GM18868 (cell line): Measurements from ENCODE around the gene KCNJ4.
"Not testable (repeated sequence)": the region's sequence is repeated elsewhere in the genome, so short reads cannot be mapped to it uniquely, and the experiment has no call there.

ENCODE experiments used
- ATAC-seq: cut with Tn5 transposase; IDR thresholded peaks from one replicate; pipeline ENCODE4 v1.9.1; 2021; ENCODE audit warnings: mild to moderate bottlenecking, moderate library complexity; ENCODE audit not compliant: unreplicated experiment

The KCNJ4 gene

GRCh38 chr22:38471237-38471636 lies 16.2 kb upstream of the KCNJ4 start:
- ATAC-seq, result no peak

- not testable (repeated sequence) for ATAC-seq
Measured at GRCh38 chr22:38470179-38470578, 15.2 kb upstream of the KCNJ4 start.

- ATAC-seq, result no peak
Measured at GRCh38 chr22:38469306-38469781, 14.3 kb upstream of the KCNJ4 start.

DNA sequence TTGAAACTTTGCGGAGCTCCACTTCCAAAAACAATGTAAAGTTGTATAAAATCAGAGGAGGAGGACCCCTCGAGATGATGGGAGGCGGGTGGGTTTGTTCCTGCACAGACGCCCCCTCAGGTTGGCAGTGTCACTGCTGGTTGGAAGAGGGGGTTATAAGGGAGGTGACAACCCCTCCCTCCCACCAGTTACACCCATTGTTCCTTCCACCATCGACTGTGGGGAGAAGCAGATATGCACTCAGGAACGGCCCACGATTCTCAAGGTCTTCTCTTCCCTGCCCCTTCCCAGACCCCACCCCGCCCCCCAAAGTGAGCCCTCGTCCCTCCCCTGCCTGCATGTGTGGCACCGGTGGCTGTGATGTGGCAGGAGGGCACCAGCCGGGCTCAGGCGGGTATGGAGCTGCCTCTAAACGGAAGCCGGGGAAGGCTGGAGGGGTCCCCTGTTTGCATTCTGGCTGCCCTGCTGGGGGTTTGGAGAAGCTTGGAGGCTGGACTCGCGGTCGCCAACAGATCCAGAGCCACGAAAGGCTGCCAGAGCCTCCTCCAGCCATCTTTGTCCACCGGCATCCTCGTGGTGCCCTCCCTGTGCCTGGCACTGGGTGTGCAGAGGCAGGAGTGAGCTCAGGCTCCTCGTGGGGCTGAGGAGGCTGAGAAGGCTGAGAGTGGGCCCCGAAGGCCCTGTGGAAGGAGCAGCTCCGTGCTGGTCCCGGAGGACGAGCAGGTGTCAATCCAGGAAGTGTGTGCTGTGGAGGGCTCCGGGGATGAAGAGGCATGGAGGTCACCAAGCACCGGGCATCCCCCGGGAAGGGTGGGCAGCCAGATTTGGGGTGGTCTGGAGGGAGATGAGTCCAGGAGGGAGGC lies 13.7 kb upstream of the KCNJ4 start:
- ATAC-seq, result no peak

GRCh38 chr22:38467904-38468442 lies 13.0 kb upstream of the KCNJ4 start, which contains the start of gene KDELR3:
Gene KDELR3 (plus strand): TSS chr22:38468096. CDS start chr22:38468234, 138 bp downstream.
- ATAC-seq, result no peak

DNA sequence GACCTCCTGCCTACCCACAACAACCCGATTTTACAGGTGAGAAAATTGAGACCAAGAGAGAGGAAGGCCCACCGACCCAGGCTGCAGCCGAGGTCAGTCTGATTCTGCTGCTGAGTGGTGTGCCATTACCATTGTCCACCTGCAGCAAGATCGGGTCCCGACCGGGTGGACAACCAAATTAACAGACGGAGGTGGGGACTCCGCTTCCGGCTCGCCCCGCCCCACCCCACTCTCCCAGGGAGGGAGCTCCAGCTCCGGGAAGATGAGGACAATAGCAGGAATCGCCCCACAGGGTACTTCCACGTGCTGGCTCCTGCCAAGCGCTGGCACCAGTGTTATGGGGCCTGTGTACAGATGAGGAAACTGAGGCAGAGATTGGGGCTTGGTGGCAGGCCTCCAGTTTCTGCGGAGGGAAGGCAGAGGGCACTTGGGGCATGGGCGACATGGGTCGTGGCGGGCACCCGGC lies 12.5 kb upstream of the KCNJ4 start:
- no peak for ATAC-seq

DNA sequence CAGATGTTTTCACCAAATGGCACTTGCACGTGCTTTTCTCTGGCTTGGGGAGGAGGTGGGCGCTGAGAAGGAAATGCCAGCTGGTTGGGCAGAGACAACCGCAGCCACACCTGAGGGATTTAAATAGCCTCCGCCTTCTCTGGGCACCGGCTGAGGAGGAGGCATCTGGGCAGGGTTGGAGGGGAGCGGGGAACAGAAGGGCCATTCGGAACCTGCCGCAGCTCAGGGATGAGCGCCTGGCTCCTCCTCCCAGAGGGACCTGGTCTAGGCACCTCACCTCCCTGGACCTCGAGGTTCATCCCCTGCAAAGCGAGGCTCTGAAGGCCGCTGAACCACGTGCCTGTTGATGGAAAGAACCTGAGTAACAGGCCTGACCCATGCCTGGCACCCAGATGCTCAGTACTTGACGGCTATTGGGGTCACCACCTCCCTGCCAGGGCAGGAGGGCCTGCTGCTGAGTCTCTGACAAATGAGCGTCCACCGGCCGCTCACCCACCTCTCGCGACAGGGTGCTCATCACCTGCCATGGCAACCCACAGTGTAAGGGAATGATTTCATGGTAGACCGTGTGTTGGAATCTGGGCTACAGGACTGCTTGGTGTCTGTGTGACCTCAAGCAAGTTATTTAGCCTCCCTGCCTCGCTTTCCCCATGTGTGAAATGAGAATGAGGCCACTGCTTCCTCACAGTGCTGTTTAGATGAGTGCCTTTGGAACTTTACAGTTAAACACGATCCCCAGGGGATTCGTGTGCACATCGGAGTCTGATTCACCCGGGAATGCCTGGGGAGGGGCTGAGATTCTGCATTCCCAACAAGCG lies 10.9 kb upstream of the KCNJ4 start:
- no peak for ATAC-seq

DNA sequence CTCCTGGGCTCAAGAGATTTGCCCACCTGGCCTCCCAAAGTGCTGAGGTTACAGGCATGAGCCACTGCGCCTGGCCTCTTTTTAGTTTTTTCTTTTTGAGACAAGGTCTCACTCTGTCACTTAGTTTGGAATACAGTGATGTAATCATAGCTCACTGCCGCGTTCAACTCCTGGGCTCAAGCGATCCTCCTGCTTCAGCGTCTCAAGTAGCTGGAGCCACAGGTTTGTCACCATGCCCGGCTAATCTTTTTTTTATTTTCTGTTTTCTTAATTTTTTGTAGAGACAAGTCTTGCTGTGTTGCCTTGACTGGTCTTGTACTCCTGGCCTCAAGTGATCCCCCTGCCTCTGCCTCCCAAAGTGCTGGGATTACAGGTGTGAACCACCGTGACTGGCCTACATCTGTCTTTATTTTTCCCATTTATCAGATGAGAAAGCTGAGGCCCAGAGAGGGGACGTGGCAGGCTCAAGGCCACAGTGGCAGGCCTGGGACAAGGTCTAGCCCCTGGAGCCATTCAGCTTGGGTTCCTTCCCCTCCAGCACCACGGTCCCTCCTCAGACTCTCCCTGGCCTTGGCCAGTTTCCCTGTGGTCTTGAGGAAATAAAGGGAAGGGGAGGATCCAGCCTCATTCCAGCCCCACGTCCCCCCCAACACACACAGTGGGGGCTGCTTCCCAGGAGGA lies 10.1 kb upstream of the KCNJ4 start:
- ATAC-seq, result no peak

- no peak for ATAC-seq
Measured at GRCh38 chr22:38462960-38463784, 8.2 kb upstream of the KCNJ4 start.

- ATAC-seq, result no peak
Measured at GRCh38 chr22:38461414-38462081, 6.5 kb upstream of the KCNJ4 start.

- no peak for ATAC-seq
Measured at GRCh38 chr22:38461057-38461413, 6.0 kb upstream of the KCNJ4 start.

- ATAC-seq, result no peak
Measured at GRCh38 chr22:38460426-38460840, 5.4 kb upstream of the KCNJ4 start.

GRCh38 chr22:38456841-38457699 lies 2.1 kb upstream of the KCNJ4 start:
- no peak for ATAC-seq

- no peak for ATAC-seq
Measured at GRCh38 chr22:38456272-38456835, 1.4 kb upstream of the KCNJ4 start.

- no peak for ATAC-seq
Measured at GRCh38 chr22:38455530-38456271, 702 bp upstream of the KCNJ4 start.

- ATAC-seq, result no peak
Measured at GRCh38 chr22:38454353-38455075, 485 bp downstream of the KCNJ4 start.

DNA sequence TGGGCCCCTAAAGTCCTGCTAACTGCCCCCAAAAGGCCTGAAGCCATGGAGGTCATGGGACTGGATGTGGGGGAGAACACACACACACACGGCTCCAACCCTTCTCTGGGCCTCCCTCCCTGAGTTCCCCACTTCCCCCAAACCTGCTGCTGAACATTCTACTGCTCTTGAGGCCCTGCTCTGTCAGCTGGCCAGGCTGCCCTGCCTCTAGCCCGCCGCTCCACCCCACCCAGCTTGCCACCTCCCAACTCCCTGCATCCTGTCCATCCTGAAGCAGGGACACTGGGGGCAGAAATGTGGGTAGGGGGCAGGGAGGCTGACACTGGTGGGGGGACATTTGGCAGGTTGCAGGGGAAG lies 1.0 kb downstream of the KCNJ4 start:
- no peak for ATAC-seq
